Measurements from ENCODE around the gene MRNIP. TPM values are rescaled to one million over a fixed set of nuclear protein-coding genes. Genes with fewer than 3 reads are reported as not detected.

The MRNIP gene
- total RNA-seq, 4 donors from 2014 or later = 17.9 to 50.6 (median 34.3) TPM

GRCh38 chr5:179788193-179788854 lies 70.3 kb downstream of the MRNIP start:
- H3K4me3 ChIP-seq = no peak overlapping the region
- 80 to 87% methylated on average over 1 to 3 of the region's 7 CpGs for WGBS, 2 donors (ENCODE audit: low coverage in 1 of 2)
- no peak overlapping the region for H3K27ac ChIP-seq
- no peaks in the 10 kb centered on the region for H3K9me3 ChIP-seq
- H3K4me1 ChIP-seq = peaks cover 0 to 19% (median 5%) of the 10 kb centered on the region in 3 donors
- no peak for TF ChIP-seq POLR2A (IDR thresholded peaks at IDR 0.05)
- no peak for TF ChIP-seq CTCF (IDR thresholded peaks at IDR 0.05)
- no peak for TF ChIP-seq EP300 (IDR thresholded peaks at IDR 0.05)
- TF ChIP-seq POLR2AphosphoS5 (IDR thresholded peaks at IDR 0.05) = no peak
- no peaks in the 10 kb centered on the region for H3K36me3 ChIP-seq
- ATAC-seq = no peak
- H3K27me3 ChIP-seq = no peaks in the 10 kb centered on the region

Small RNAs within 50 kb of the gene (small RNA-seq; reads per million reads assigned to genes)
- gene MIR1229 (0 reads per million in 4 donors), gene RF00019 (0 reads per million in 4 donors)

Other genes with a start within 250 kb of the MRNIP start
- 100 to 1,000 TPM; 250 to 604 (median 331) TPM for gene HNRNPH1, start 235.1 kb downstream of the MRNIP start, total RNA-seq
- not detected for gene CBY3, start 177.8 kb downstream of the MRNIP start, total RNA-seq
- 100 to 1,000 TPM; 281 to 400 (median 342) TPM for gene CANX, start 159.8 kb downstream of the MRNIP start, total RNA-seq
- 10 to 100 TPM; 31.8 to 51.3 (median 36.8) TPM for gene MAML1, start 126.0 kb downstream of the MRNIP start, total RNA-seq
- 1 to 10 TPM in 3 of 4 donors, not detected in 1; 7.5 to 8.8 (median 8.2) TPM for gene LTC4S, start 64.8 kb downstream of the MRNIP start, total RNA-seq
- 10 to 100 TPM; 42.5 to 58.5 (median 47.2) TPM for gene MGAT4B, start 52.0 kb downstream of the MRNIP start, total RNA-seq
- gene SQSTM1, start 37.9 kb downstream of the MRNIP start, total RNA-seq = 100 to 1,000 TPM; 305 to 485 (median 408) TPM
- 100 to 1,000 TPM in 2 of 4 donors, 10 to 100 TPM in 2; 58.8 to 439 (median 212) TPM for gene TBC1D9B, start 49.1 kb upstream of the MRNIP start, total RNA-seq
- gene RNF130, start 212.9 kb upstream of the MRNIP start, total RNA-seq = 100 to 1,000 TPM in 2 of 4 donors, 10 to 100 TPM in 2; 84.7 to 105 (median 98.5) TPM

Measured in gastroesophageal sphincter (tissue), 4 donors.